MCF 10A (cell line): ENCODE results near the gene SLC17A9. TPM values are rescaled to one million over a fixed set of nuclear protein-coding genes. Genes with fewer than 3 reads are reported as not detected.

Experiments used
- BruUV-seq: library from RNA; stranded (reverse); fragments of 400-500 nt; replicated peaks from 2 replicates; lab custom pipeline; 2021; lab: Mats Ljungman, UMichigan
- CTCF ChIA-PET: fragments of 300-600 bp; sonication (Branson Sonifier 250); formaldehyde crosslinking; extraction: SDS; loops from one replicate; lab custom pipeline; 2021; ENCODE audit warnings: antibody characterized with exemption, inconsistent platforms; lab: Yijun Ruan, JAX
- POLR2A ChIA-PET: fragments of 300-600, 350-650 bp; sonication (Branson Sonifier 250); formaldehyde crosslinking; extraction: SDS; loops from one replicate; lab custom pipeline; 2020; ENCODE audit warnings: antibody characterized with exemption, inconsistent platforms; lab: Yijun Ruan, JAX
- DNase-seq: peaks from one replicate; pipeline ENCODE4 v3.0.0-alpha.2; 2018; ENCODE audit not compliant: unreplicated experiment
- H3K27ac Mint-ChIP-seq: one replicate; pipeline ENCODE4 v1.8.0; 2022; ENCODE audit warnings: mild to moderate bottlenecking, low read depth, mixed read lengths; ENCODE audit not compliant: unreplicated experiment
- H3K27me3 Mint-ChIP-seq: one replicate; pipeline ENCODE4 v1.8.0; 2022; ENCODE audit warnings: mixed read lengths; ENCODE audit not compliant: insufficient read depth, unreplicated experiment
- H3K36me3 Mint-ChIP-seq: one replicate; pipeline ENCODE4 v1.8.0; 2022; ENCODE audit warnings: mild to moderate bottlenecking, moderate library complexity, mixed read lengths; ENCODE audit not compliant: insufficient read depth, unreplicated experiment
- H3K4me1 Mint-ChIP-seq: one replicate; pipeline ENCODE4 v1.8.0; 2022; ENCODE audit warnings: mixed read lengths; ENCODE audit not compliant: insufficient read depth, unreplicated experiment
- H3K4me3 Mint-ChIP-seq: one replicate; pipeline ENCODE4 v1.8.0; 2022; ENCODE audit warnings: mild to moderate bottlenecking, moderate library complexity, mixed read lengths; ENCODE audit not compliant: unreplicated experiment
- H3K9me3 Mint-ChIP-seq: one replicate; pipeline ENCODE4 v1.8.0; 2022; ENCODE audit warnings: mixed read lengths; ENCODE audit not compliant: unreplicated experiment
- intact Hi-C: fragments of 100-400 bp; cut with micrococcal nuclease; formaldehyde crosslinking; loops from 2 replicates; pipeline ENCODE4 v1.14.1; 2022
- total RNA-seq: library from RNA; stranded (reverse); gene quantifications from 2 replicates; pipeline ENCODE4 v1.2.3, GENCODE V29; 2022
- TF ChIP-seq, protein P1 (sequence below): fragments of 200-600 bp; IDR thresholded peaks from one replicate; pipeline ENCODE4 v1.8.0; 2022; ENCODE audit warnings: antibody characterized with exemption, mild to moderate bottlenecking; ENCODE audit not compliant: unreplicated experiment

Gene SLC17A9
- total RNA-seq, 1 experiment from 2014 or later: 0.07 TPM

DNA sequence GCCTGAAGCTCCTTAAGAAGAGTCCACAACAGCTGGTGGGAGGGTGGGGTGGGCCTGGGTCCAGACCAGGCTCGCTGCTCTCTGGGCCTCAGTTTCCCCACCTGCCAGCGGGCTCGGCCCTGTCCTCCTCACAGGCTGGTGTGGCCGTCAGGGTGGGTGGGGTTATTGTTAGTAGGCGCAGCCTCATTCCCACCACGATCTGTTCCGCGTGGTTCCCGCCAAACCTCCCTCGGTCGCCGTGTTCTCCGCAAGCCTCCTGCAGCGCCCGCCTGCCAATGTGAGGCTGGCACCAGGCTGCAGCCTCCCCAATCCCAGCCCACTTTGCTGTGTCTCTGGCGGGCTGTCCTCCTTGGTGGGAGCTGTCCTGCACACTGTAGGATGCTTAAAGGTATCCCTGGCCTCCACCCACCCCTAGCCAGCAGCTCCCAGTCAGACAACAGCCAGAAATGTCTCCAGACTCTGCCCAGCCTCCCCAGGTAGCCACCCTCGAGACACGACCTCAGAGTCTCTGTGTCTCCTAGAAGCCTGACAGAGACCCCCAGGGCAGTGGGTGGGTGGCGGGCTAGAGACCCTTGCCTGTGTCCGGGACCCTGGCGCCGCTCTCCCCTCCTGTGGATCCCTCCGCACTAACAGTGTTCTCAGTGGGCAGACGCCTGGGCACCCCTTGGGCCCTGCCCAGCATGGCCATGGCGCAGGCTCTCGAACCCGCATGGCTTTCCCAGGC is 15.3 kb downstream of the SLC17A9 start:
- H3K4me3 Mint-ChIP-seq: no peak overlapping the region
- no peak for DNase-seq
- CTCF ChIA-PET: interaction anchor here (2.1 kb wide), 1 partner anchor 41 kb away, joined by 11 read pairs; no protein-coding TSS in a partner anchor
- peaks cover 7% of the 10 kb centered on the region for H3K27me3 Mint-ChIP-seq
- TF ChIP-seq, protein P1, sequence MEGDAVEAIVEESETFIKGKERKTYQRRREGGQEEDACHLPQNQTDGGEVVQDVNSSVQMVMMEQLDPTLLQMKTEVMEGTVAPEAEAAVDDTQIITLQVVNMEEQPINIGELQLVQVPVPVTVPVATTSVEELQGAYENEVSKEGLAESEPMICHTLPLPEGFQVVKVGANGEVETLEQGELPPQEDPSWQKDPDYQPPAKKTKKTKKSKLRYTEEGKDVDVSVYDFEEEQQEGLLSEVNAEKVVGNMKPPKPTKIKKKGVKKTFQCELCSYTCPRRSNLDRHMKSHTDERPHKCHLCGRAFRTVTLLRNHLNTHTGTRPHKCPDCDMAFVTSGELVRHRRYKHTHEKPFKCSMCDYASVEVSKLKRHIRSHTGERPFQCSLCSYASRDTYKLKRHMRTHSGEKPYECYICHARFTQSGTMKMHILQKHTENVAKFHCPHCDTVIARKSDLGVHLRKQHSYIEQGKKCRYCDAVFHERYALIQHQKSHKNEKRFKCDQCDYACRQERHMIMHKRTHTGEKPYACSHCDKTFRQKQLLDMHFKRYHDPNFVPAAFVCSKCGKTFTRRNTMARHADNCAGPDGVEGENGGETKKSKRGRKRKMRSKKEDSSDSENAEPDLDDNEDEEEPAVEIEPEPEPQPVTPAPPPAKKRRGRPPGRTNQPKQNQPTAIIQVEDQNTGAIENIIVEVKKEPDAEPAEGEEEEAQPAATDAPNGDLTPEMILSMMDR: no peak
- peaks cover 6% of the 10 kb centered on the region for H3K4me1 Mint-ChIP-seq
- H3K9me3 Mint-ChIP-seq: no peaks in the 10 kb centered on the region
- H3K27ac Mint-ChIP-seq: no peak overlapping the region
- H3K36me3 Mint-ChIP-seq: no peaks in the 10 kb centered on the region
- BruUV-seq: no TSS peak
- POLR2A ChIA-PET: interaction anchor here (0.6 kb wide), 1 partner anchor 52 kb away, joined by 3 read pairs; no protein-coding TSS in a partner anchor
- intact Hi-C loops: no loop called here

DNA sequence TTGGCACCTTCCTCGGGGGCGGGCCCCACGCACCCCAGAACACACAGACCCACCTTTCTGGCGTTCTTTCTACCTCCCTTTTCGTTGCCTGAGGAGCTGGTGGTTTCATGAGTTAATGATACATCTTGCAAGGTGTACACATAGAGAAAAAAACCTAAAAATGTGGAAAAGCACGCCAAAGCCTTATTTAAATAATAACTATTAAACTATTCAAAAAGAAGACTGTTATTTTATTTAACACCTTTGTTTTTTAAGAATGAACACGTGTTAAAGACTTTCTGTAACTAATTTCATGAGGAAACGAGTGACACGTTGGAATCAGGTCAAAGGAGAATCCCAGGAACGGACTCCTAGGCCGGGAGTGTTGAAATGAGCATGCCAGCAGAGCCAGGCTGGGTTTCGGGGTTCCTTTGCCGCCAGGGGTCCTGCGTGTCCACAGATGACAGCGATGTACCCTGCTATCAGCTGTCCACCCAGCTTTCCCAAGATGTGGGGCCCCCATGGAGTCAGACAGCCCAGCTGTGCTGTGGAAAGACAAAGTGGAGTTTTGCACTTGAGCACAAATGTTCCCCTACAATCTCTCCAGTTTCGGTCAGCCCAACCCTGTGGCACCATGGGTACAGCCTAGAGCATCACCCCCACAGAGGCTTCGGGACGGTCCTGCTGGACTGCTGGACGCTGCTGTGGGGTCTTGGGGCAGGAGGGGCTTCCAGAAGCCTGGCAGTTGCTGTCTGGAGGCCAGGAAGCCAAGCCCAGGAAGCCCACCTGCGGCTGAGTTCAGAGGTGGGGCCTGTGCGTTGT is 16.1 kb downstream of the SLC17A9 start:
- H3K27ac Mint-ChIP-seq: no peak overlapping the region
- ChIA-PET CTCF (interaction anchor here (0.7 to 2.1 kb wide), 3 partner anchors 10 to 263 kb away, joined by 3 to 11 read pairs (median 3); no protein-coding TSS in a partner anchor), POLR2A (no interaction called here)
- no peaks in the 10 kb centered on the region for H3K9me3 Mint-ChIP-seq
- DNase-seq: no peak
- TF ChIP-seq, protein P1: no peak
- no peaks in the 10 kb centered on the region for H3K36me3 Mint-ChIP-seq
- H3K4me1 Mint-ChIP-seq: peaks cover 6% of the 10 kb centered on the region
- BruUV-seq: no TSS peak
- peaks cover 7% of the 10 kb centered on the region for H3K27me3 Mint-ChIP-seq
- intact Hi-C loops: no loop called here
- H3K4me3 Mint-ChIP-seq: no peak overlapping the region

DNA sequence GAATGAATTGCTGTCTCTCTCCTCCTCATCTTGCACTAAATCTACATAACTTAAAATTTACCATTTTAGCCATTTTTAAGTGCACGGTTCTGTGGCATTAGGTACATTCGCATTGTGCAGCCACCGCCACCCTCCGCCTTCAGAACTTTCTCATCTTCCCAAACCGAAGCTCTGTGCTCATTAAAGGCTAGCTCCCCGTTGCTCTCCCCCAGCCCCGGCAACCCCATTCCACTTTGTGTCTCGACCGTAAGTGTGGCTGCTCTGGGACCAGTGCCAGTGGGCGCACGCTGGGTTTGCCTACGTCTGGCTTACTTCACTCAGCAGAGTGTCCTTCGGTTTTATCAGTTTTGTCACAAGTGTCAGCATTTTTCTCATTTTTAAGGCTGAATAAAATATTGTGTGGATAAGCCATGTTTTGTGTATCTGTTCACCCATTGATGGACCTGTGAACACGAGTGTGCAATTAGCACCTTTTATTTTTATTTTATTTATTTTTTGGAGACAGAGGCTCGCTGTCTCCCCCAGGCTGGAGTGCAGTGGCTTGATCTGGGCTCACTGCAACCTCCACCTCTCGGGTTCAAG is 16.8 kb downstream of the SLC17A9 start:
- H3K9me3 Mint-ChIP-seq: no peaks in the 10 kb centered on the region
- POLR2A ChIA-PET: no interaction called here
- intact Hi-C loops: no loop called here
- H3K36me3 Mint-ChIP-seq: no peaks in the 10 kb centered on the region
- H3K27me3 Mint-ChIP-seq: peaks cover 7% of the 10 kb centered on the region
- H3K4me3 Mint-ChIP-seq: no peak overlapping the region
- BruUV-seq: no TSS peak
- no peak for DNase-seq
- peaks cover 6% of the 10 kb centered on the region for H3K4me1 Mint-ChIP-seq
- TF ChIP-seq, protein P1: no peak
- H3K27ac Mint-ChIP-seq: no peak overlapping the region
- CTCF ChIA-PET: interaction anchor here (0.7 to 2.7 kb wide), 4 partner anchors 11 to 263 kb away, joined by 3 to 32 read pairs (median 4); no protein-coding TSS in a partner anchor

DNA sequence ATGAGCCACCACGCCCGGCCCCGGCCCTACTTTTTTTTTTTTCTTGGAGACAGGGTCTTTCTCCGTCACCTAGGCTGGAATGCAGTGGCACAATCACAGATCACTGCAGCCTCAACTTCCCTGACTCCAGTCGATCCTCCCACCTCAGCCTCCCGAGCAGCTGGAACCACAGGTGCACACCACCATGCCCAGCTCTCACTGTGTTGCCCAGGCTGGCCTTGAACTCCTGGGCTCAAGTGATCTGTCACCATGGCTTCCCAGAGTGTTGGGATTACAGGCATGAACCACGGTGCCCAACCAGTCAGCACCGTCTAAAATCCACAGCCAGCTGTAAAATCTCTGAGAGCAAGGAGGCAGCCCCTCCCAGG is 17.4 kb downstream of the SLC17A9 start:
- H3K27ac Mint-ChIP-seq: no peak overlapping the region
- ChIA-PET CTCF (interaction anchor here (0.7 to 2.7 kb wide), 7 partner anchors 8 to 325 kb away, joined by 3 to 32 read pairs (median 5); no protein-coding TSS in a partner anchor), POLR2A (no interaction called here)
- H3K36me3 Mint-ChIP-seq: no peaks in the 10 kb centered on the region
- no peak overlapping the region for H3K4me3 Mint-ChIP-seq
- DNase-seq: no peak
- peaks cover 6% of the 10 kb centered on the region for H3K4me1 Mint-ChIP-seq
- H3K9me3 Mint-ChIP-seq: no peaks in the 10 kb centered on the region
- TF ChIP-seq, protein P1: no peak
- intact Hi-C loops: no loop called here
- BruUV-seq: no TSS peak
- peaks cover 7% of the 10 kb centered on the region for H3K27me3 Mint-ChIP-seq
